Stomach smooth muscle (tissue), 2 donors: ENCODE measurements around the gene HAUS8.
"Not testable (repeated sequence)": the region's sequence is repeated elsewhere in the genome, so short reads cannot be mapped to it uniquely, and the experiment has no call there.

Source experiments
- H3K27ac ChIP-seq: one replicate; pipeline ENCODE4 v1.7.0; 2013; ENCODE audit warnings: mild to moderate bottlenecking, low read length, inconsistent platforms
- H3K27me3 ChIP-seq, 2 donors: one replicate each; pipeline ENCODE4 v1.7.0; 2013; ENCODE audit warnings: low read length in 2 of 2; ENCODE audit not compliant: insufficient read depth in 2 of 2, control insufficient read depth in 1 of 2
- H3K36me3 ChIP-seq, 2 donors: one replicate each; pipeline ENCODE4 v1.7.0; 2013; ENCODE audit warnings: low read length in 2 of 2; ENCODE audit not compliant: control insufficient read depth in 2 of 2, insufficient read depth in 2 of 2
- H3K4me1 ChIP-seq: one replicate; pipeline ENCODE4 v1.7.0; 2013; ENCODE audit warnings: low read length; ENCODE audit not compliant: control insufficient read depth, insufficient read depth
- H3K4me3 ChIP-seq, 2 donors: one replicate each; pipeline ENCODE4 v1.7.0; 2013; ENCODE audit warnings: low read length in 2 of 2
- H3K9ac ChIP-seq, 2 donors: one replicate each; pipeline ENCODE4 v1.7.0; 2013; ENCODE audit warnings: low read length in 2 of 2, mild to moderate bottlenecking in 1 of 2
- H3K9me3 ChIP-seq, 2 donors: one replicate each; pipeline ENCODE4 v1.7.0; 2013; ENCODE audit warnings: low read length in 2 of 2; ENCODE audit not compliant: control insufficient read depth in 2 of 2
- donor health status: healthy.
- donor health status: Pancreatic carcinoma.

HAUS8 gene

DNA sequence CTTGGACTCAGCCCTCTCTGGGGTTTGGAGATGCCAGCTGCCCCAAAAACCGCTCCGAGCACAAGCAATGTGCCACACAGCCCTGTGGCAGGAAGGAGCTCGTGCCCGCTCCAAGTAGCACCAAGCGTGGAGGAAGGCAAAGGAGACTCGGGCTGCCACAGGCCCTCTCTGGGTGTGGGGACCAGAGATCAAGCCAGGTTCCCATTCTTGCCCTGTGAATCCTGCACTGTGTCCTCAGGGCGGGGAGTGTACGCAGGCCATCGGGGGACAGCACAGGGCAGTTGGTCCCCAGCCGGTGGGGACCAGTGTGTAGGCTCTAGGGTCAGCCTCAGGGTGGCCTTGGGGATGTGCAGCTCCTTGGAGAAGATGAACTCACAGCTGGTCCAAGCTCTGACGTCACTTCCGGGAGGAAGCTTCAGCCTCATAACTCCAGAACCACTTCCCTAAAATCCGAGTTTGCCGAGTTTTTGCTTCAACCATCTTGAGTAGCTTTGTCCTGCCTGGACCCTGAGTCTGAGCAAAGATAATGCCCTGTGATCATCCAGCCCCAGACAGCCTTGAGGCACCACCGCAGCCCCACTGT, 39.3 kb downstream of the HAUS8 start:
- Histone ChIP-seq H3K4me3 (no peak overlapping the region), H3K27ac (no peak overlapping the region), H3K9me3 (no peaks in the 10 kb centered on the region), H3K27me3 (peaks cover 9 to 10% of the 10 kb centered on the region in 2 donors), H3K4me1 (peaks cover 2% of the 10 kb centered on the region), H3K9ac (no peak overlapping the region), H3K36me3 (no peaks in the 10 kb centered on the region)

DNA sequence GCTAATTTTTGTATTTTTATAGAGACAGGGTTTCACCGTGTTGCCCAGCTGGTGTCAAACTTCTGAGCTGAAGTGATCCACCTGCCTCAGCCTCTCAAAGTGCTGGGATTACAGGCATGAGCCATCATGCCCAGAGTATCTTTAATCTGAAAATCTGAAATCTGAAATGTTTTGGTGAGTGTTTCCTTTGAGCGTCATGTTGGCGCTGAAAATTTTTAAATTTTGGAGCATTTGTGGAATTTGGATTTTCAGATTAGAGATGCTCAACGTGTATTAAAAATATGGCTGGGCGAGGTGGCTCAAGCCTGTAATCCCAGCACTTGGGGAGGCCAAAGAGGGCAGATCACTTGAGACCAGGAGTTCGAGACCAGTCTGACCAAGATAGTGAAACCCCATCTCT, 43.5 kb downstream of the HAUS8 start:
- Histone ChIP-seq H3K4me3 (no peak overlapping the region), H3K36me3 (no peaks in the 10 kb centered on the region), H3K9me3 (no peaks in the 10 kb centered on the region), H3K9ac (no peak overlapping the region), H3K27me3 (peaks cover 19 to 20% of the 10 kb centered on the region in 2 donors), H3K4me1 (peaks cover 2% of the 10 kb centered on the region), H3K27ac (no peak overlapping the region)

GRCh38 chr19:17027535-17027975, 47.7 kb downstream of the HAUS8 start:
- H3K4me1 ChIP-seq: no peaks in the 10 kb centered on the region
- peaks cover 31% of the 10 kb centered on the region in 2 donors for H3K27me3 ChIP-seq
- no peaks in the 10 kb centered on the region for H3K36me3 ChIP-seq

GRCh38 chr19:17026706-17027534, 48.3 kb downstream of the HAUS8 start, which contains the start of gene CPAMD8:
Gene CPAMD8 (minus strand): TSS chr19:17026810. CDS start chr19:17026642, 168 bp downstream.
- H3K36me3 ChIP-seq: no peaks in the 10 kb centered on the region
- H3K4me3 ChIP-seq: peak within 1 kb of the TSS in 1 of 2 donors; percentile 8
- H3K27ac ChIP-seq: no peak within 1 kb of the TSS
- no peak within 1 kb of the TSS for H3K9ac ChIP-seq
- H3K9me3 ChIP-seq: peaks cover 9 to 15% of the 10 kb centered on the region in 2 donors
- peaks cover 30 to 31% of the 10 kb centered on the region in 2 donors for H3K27me3 ChIP-seq
- no peaks in the 10 kb centered on the region for H3K4me1 ChIP-seq

More at GRCh38 chr19:17027535-17027975, 47.7 kb downstream of the HAUS8 start:
- Histone ChIP-seq H3K9me3 (peaks cover 9 to 15% of the 10 kb centered on the region in 2 donors), H3K27ac (no peak overlapping the region), H3K4me3 (no peak overlapping the region), H3K9ac (no peak overlapping the region)

DNA sequence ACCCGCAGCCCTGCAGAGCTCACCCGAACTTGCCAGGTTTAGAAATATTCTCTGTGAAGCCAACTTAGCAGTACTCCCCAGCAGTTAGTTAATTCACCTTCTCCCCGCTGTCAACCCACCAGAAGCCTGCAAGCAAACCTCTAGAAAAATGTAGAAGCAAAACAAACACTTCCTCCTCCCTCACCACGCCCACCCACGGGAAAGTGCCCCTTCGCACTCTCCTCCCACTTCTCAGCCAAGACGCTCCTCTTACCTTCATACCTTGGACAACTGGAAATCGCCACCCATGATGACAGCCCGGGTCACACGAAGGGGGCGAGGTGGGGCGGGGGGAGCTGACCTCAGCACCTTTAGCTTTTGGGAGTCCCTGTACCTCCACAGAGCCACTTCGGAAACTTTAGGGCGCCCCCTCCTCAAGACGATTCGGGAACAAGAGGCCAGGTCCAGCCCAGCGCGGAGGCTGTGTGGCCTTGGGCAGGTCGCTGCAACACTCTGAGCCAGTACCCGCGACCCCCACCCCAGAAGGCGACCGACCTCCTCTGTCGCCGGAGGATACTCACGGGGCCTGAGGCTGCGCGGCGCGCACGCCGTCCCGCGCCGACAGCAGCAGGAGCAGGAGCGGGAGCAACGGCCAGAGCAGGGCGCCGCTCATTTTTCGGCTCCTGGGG, 49.1 kb downstream of the HAUS8 start:
- H3K4me3 ChIP-seq: peak overlapping the region in 1 of 2 donors; percentile 8
- peaks cover 30 to 31% of the 10 kb centered on the region in 2 donors for H3K27me3 ChIP-seq

DNA sequence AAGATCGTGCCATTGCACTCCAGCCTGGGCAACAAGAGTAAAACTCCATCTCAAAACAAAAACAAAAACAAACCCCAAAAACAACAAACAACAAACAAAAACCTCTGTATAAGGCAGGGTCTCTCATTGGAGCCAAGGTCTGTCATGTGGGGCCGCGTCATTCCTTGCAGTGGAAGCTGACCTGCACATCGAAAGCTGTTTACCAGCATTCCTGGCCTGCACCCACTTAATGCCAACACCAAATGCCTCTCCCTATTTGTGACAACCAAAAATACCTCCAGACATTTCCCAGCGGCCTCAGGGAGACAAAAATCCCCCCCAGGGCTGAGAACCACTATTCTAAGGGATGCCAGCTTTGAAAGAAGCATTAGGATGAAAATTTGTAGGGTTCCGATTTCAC, 49.9 kb downstream of the HAUS8 start:
- H3K4me1 ChIP-seq: no peaks in the 10 kb centered on the region
- no peak overlapping the region for H3K27ac ChIP-seq
- H3K4me3 ChIP-seq: no peak overlapping the region
- H3K27me3 ChIP-seq: peaks cover 30 to 31% of the 10 kb centered on the region in 2 donors
- H3K9me3 ChIP-seq: peaks cover 9 to 15% of the 10 kb centered on the region in 2 donors
- H3K36me3 ChIP-seq: no peaks in the 10 kb centered on the region
- no peak overlapping the region for H3K9ac ChIP-seq

More for the DNA sequence above, 49.1 kb downstream of the HAUS8 start:
- Histone ChIP-seq H3K27ac (no peak overlapping the region), H3K4me1 (no peaks in the 10 kb centered on the region), H3K9me3 (peaks cover 9 to 15% of the 10 kb centered on the region in 2 donors), H3K9ac (no peak overlapping the region), H3K36me3 (no peaks in the 10 kb centered on the region)

DNA sequence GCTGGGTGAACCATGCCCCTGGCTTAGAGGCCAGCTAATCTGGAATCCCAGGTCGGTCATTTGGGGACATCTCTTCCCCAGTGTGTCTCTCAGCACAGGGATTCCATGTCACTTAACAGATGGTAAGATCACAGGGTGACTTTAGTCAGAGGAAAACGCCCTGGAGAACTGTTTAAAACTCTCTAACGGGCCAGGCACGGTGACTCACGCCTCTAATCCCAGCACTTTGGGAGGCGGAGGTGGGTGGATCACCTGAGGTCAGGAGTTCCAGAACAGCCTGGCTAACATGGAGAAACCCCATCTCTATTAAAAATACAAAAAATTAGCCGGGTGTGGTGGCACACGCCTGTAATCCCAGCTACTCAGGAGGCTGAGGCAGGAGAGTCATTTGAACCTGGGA, 50.3 kb downstream of the HAUS8 start:
- not testable (repeated sequence) for H3K36me3 ChIP-seq, H3K4me3 ChIP-seq
- H3K27me3 ChIP-seq: peaks cover 30 to 31% of the 10 kb centered on the region in 2 donors

GRCh38 chr19:17023805-17024204, 51.4 kb downstream of the HAUS8 start:
- H3K9me3 ChIP-seq: peaks cover 9 to 15% of the 10 kb centered on the region in 2 donors
- no peaks in the 10 kb centered on the region for H3K36me3 ChIP-seq
- no peak overlapping the region for H3K27ac ChIP-seq
- H3K9ac ChIP-seq: no peak overlapping the region
- no peaks in the 10 kb centered on the region for H3K4me1 ChIP-seq
- peaks cover 28 to 30% of the 10 kb centered on the region in 2 donors for H3K27me3 ChIP-seq
- H3K4me3 ChIP-seq: no peak overlapping the region

More for the DNA sequence above, 50.3 kb downstream of the HAUS8 start:
- peaks cover 9 to 15% of the 10 kb centered on the region in 2 donors for H3K9me3 ChIP-seq
- not testable (repeated sequence) for H3K9ac ChIP-seq, H3K27ac ChIP-seq, H3K4me1 ChIP-seq

GRCh38 chr19:17022738-17023137, 52.5 kb downstream of the HAUS8 start:
- Histone ChIP-seq H3K4me3 (no peak overlapping the region), H3K27me3 (peaks cover 18 to 22% of the 10 kb centered on the region in 2 donors), H3K9ac (no peak overlapping the region), H3K9me3 (peaks cover 9 to 15% of the 10 kb centered on the region in 2 donors), H3K27ac (no peak overlapping the region), H3K36me3 (no peaks in the 10 kb centered on the region), H3K4me1 (no peaks in the 10 kb centered on the region)

- peaks cover 14 to 17% of the 10 kb centered on the region in 2 donors for H3K27me3 ChIP-seq
- no peaks in the 10 kb centered on the region for H3K36me3 ChIP-seq
- no peak overlapping the region for H3K4me3 ChIP-seq
- H3K27ac ChIP-seq: no peak overlapping the region
- H3K4me1 ChIP-seq: no peaks in the 10 kb centered on the region
- peaks cover 9 to 15% of the 10 kb centered on the region in 2 donors for H3K9me3 ChIP-seq
- no peak overlapping the region for H3K9ac ChIP-seq
Measured at GRCh38 chr19:17021793-17022590, 53.3 kb downstream of the HAUS8 start.
